ENCODE data around the gene THADA. TPM values are rescaled to one million over a fixed set of nuclear protein-coding genes. Genes with fewer than 3 reads are reported as not detected.
"Not testable (repeated sequence)": the region's sequence is repeated elsewhere in the genome, so short reads cannot be mapped to it uniquely, and the experiment has no call there.

The THADA gene
- total RNA-seq, 1 donor from 2014 or later, result 50.6 TPM

DNA sequence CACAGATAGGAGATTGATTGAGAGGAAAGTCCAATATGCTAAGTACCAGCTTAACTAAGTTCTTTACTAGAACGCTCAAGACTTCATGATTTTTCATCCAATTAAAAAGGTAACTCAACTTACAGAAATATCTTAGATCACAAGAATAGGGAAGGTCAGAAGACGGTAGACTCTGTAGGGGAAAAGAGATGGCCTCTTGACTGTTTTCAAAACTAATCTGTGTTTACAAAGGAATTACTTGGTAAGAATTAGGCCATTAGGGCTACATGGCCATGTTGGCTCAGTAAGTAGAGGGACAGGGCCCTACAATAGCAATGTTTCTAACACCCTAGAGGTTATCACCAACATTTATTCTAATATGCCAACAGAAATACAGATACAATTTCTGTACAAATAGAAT, 196.7 kb downstream of the THADA start:
- peaks cover 0 to 2% (median 0%) of the 10 kb centered on the region in 3 donors for H3K36me3 ChIP-seq (ENCODE audit: control insufficient read depth in 3 of 3, insufficient read depth in 3 of 3, low read length in 3 of 3)
- H3K27ac ChIP-seq (ENCODE audit: low read depth, low read length), result peak overlapping the region; percentile 43
- H3K9ac ChIP-seq (ENCODE audit: low read depth in 1 of 3, low read length in 3 of 3), result no peak overlapping the region
- no peaks in the 10 kb centered on the region for H3K27me3 ChIP-seq (ENCODE audit: control insufficient read depth in 3 of 3, insufficient read depth in 3 of 3, low read length in 3 of 3)
- peaks cover 7 to 15% (median 14%) of the 10 kb centered on the region in 3 donors for H3K4me1 ChIP-seq (ENCODE audit: control insufficient read depth in 3 of 3, insufficient read depth in 3 of 3, low read length in 3 of 3)
- H3K9me3 ChIP-seq (ENCODE audit: control insufficient read depth in 3 of 3, low read length in 3 of 3), result no peaks in the 10 kb centered on the region
- H3K4me3 ChIP-seq (ENCODE audit: low read length in 3 of 3), result no peak overlapping the region

DNA sequence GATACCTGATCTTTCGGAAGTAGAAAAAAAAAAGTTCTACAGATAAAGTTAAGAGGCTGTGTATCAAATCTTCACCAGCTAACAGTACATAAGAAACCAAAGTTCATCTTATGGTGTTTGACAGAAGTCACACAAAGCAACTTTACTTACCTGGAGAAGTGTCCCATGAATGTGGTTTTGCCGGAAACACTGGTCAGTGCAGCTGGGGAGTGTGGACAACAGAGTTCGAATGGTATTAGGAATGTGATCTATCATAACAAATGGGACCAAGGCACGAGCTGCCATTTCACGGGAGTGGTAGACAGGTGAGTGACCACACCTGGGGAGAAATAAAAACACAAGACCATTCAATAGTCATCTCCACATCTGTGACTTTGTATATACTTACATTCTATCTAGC, 198.0 kb downstream of the THADA start:
- H3K36me3 ChIP-seq (ENCODE audit: control insufficient read depth in 3 of 3, insufficient read depth in 3 of 3, low read length in 3 of 3), result peaks cover 0 to 2% (median 0%) of the 10 kb centered on the region in 3 donors
- no peak overlapping the region for H3K27ac ChIP-seq (ENCODE audit: low read depth, low read length)
- H3K9me3 ChIP-seq (ENCODE audit: control insufficient read depth in 3 of 3, low read length in 3 of 3), result no peaks in the 10 kb centered on the region
- H3K4me3 ChIP-seq (ENCODE audit: low read length in 3 of 3), result no peak overlapping the region
- H3K9ac ChIP-seq (ENCODE audit: low read depth in 1 of 3, low read length in 3 of 3), result no peak overlapping the region
- H3K4me1 ChIP-seq (ENCODE audit: control insufficient read depth in 3 of 3, insufficient read depth in 3 of 3, low read length in 3 of 3), result peaks cover 7 to 15% (median 14%) of the 10 kb centered on the region in 3 donors
- H3K27me3 ChIP-seq (ENCODE audit: control insufficient read depth in 3 of 3, insufficient read depth in 3 of 3, low read length in 3 of 3), result no peaks in the 10 kb centered on the region

DNA sequence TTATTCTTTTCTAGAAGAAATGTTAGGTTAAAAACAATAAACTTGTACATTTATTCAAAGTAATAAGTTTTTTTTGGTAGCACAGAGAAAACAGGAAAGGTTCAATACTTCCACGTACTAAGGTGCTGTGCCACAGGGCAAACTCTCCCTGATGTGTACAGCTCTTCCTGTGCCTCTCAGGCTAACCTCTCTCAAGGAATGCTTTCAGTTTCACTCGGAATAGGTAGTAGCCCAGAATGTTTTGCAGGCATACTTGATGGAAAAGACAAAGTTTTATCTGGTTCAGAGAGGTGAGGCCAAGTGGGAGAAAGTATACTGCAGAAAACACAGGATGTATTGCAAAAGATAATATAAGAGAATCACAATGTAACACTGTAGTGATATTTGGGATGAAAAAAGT, 198.4 kb downstream of the THADA start:
- Histone ChIP-seq H3K4me1 (ENCODE audit: control insufficient read depth in 3 of 3, insufficient read depth in 3 of 3, low read length in 3 of 3) (peaks cover 7 to 15% (median 14%) of the 10 kb centered on the region in 3 donors), H3K4me3 (ENCODE audit: low read length in 3 of 3) (no peak overlapping the region), H3K27ac (ENCODE audit: low read depth, low read length) (no peak overlapping the region), H3K9ac (ENCODE audit: low read depth in 1 of 3, low read length in 3 of 3) (no peak overlapping the region), H3K36me3 (ENCODE audit: control insufficient read depth in 3 of 3, insufficient read depth in 3 of 3, low read length in 3 of 3) (peaks cover 0 to 2% (median 0%) of the 10 kb centered on the region in 3 donors), H3K9me3 (ENCODE audit: control insufficient read depth in 3 of 3, low read length in 3 of 3) (no peaks in the 10 kb centered on the region), H3K27me3 (ENCODE audit: control insufficient read depth in 3 of 3, insufficient read depth in 3 of 3, low read length in 3 of 3) (no peaks in the 10 kb centered on the region)

DNA sequence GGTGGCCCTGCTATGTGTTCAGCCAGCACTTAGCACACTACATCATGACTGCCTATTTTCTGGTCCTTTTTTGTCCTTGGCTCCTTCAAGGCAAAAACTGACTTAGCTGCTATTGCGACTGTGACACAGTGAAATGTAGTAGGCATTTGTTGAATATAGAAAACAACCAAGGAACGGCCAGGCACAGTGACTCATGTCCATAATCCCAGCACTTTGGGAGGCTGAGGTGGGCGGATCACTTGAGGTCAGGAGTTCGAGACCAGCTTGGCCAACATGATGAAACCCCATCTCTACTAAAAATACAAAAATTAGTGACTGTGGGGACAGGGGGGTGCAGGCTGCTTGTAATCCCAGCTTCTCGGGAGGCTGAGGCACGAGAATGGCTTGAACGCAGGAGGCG, 199.5 kb downstream of the THADA start:
- not testable (repeated sequence) for H3K27ac ChIP-seq (ENCODE audit: low read depth, low read length); H3K9ac ChIP-seq (ENCODE audit: low read depth in 1 of 3, low read length in 3 of 3); H3K27me3 ChIP-seq (ENCODE audit: control insufficient read depth in 3 of 3, insufficient read depth in 3 of 3, low read length in 3 of 3); H3K36me3 ChIP-seq (ENCODE audit: control insufficient read depth in 3 of 3, insufficient read depth in 3 of 3, low read length in 3 of 3); H3K9me3 ChIP-seq (ENCODE audit: control insufficient read depth in 3 of 3, low read length in 3 of 3); H3K4me3 ChIP-seq (ENCODE audit: low read length in 3 of 3)
- H3K4me1 ChIP-seq (ENCODE audit: control insufficient read depth in 3 of 3, insufficient read depth in 3 of 3, low read length in 3 of 3), result peaks cover 7 to 19% (median 14%) of the 10 kb centered on the region in 3 donors

DNA sequence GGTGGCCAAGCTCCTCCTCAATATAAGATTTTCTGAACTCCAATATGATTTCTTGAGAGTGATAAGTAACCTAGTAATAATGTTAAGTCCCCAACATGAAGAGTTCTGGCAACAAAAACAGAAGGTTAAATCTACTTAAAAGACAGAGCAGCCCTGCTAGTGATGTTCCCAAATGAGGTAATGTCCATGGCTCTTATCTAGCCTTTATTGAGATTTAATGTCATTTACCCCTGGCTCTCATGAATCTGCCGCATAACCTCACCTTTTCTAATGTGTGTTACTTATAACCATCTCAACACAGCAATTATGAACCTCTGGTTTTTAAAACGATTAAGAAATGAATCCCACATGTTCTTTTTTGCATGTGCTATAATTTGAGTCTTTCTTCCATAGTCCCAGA, 201.9 kb downstream of the THADA start:
- no peaks in the 10 kb centered on the region for H3K27me3 ChIP-seq (ENCODE audit: control insufficient read depth in 3 of 3, insufficient read depth in 3 of 3, low read length in 3 of 3)
- H3K36me3 ChIP-seq (ENCODE audit: control insufficient read depth in 3 of 3, insufficient read depth in 3 of 3, low read length in 3 of 3), result peaks cover 0 to 2% (median 0%) of the 10 kb centered on the region in 3 donors
- peaks cover 0 to 12% (median 6%) of the 10 kb centered on the region in 3 donors for H3K4me1 ChIP-seq (ENCODE audit: control insufficient read depth in 3 of 3, insufficient read depth in 3 of 3, low read length in 3 of 3)
- H3K9me3 ChIP-seq (ENCODE audit: control insufficient read depth in 3 of 3, low read length in 3 of 3), result no peaks in the 10 kb centered on the region
- no peak overlapping the region for H3K4me3 ChIP-seq (ENCODE audit: low read length in 3 of 3)
- H3K27ac ChIP-seq (ENCODE audit: low read depth, low read length), result no peak overlapping the region
- H3K9ac ChIP-seq (ENCODE audit: low read depth in 1 of 3, low read length in 3 of 3), result no peak overlapping the region

DNA sequence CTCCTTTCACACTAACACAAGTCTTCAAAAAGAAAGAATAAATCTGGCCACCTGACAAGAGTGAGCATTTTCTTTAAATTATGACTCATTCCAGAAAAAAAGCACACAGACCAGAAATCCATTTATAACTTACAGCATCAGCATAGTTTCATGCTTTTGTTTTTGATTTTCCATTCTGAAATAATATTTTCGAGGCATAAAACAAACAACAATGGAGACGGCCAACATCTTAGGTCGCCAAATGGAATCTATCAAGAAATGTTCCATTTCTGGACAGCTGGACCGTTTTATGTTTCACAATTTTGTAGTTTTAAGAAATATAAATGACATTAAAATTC, 204.0 kb downstream of the THADA start:
- Histone ChIP-seq H3K27me3 (ENCODE audit: control insufficient read depth in 3 of 3, insufficient read depth in 3 of 3, low read length in 3 of 3) (no peaks in the 10 kb centered on the region), H3K4me3 (ENCODE audit: low read length in 3 of 3) (no peak overlapping the region), H3K9me3 (ENCODE audit: control insufficient read depth in 3 of 3, low read length in 3 of 3) (no peaks in the 10 kb centered on the region), H3K4me1 (ENCODE audit: control insufficient read depth in 3 of 3, insufficient read depth in 3 of 3, low read length in 3 of 3) (peaks cover 8 to 21% (median 16%) of the 10 kb centered on the region in 3 donors), H3K27ac (ENCODE audit: low read depth, low read length) (peak overlapping the region; percentile 46), H3K9ac (ENCODE audit: low read depth in 1 of 3, low read length in 3 of 3) (no peak overlapping the region), H3K36me3 (ENCODE audit: control insufficient read depth in 3 of 3, insufficient read depth in 3 of 3, low read length in 3 of 3) (no peaks in the 10 kb centered on the region)

DNA sequence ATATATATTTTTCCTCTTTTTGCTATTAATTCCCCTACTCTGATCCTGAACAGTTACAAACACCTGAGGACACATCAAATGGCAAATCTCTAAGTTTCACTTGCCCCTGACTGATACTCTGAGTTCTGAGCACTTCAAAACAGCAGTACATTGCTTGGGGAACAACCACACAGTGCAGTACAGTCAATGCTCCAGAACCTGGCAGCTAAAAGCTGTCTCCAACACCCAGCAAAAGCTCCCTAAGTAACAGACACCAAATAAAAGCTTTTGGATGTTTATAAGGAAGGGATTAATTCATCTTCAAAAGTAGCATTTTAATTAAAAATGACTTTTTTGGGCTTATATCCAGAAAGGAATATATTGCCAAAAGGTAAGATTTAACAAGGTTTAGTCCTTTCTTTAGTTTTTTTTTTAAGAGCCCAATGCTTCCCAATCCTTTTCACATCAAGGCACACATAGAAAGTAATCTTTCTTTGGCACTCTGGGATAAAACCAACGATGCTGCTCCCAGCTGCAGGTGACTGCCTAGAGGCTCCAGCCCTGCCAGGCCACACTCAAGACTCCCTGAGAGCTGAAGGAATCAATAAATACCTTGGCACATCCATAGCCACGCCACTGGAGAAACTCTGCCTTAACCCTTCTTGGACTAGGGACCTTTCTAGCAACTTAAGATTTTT, 204.5 kb downstream of the THADA start:
- Histone ChIP-seq H3K27me3 (ENCODE audit: control insufficient read depth in 3 of 3, insufficient read depth in 3 of 3, low read length in 3 of 3) (no peaks in the 10 kb centered on the region), H3K9ac (ENCODE audit: low read depth in 1 of 3, low read length in 3 of 3) (no peak overlapping the region), H3K4me1 (ENCODE audit: control insufficient read depth in 3 of 3, insufficient read depth in 3 of 3, low read length in 3 of 3) (peaks cover 8 to 21% (median 16%) of the 10 kb centered on the region in 3 donors), H3K9me3 (ENCODE audit: control insufficient read depth in 3 of 3, low read length in 3 of 3) (no peaks in the 10 kb centered on the region), H3K4me3 (ENCODE audit: low read length in 3 of 3) (no peak overlapping the region), H3K27ac (ENCODE audit: low read depth, low read length) (peak overlapping the region; percentile 46), H3K36me3 (ENCODE audit: control insufficient read depth in 3 of 3, insufficient read depth in 3 of 3, low read length in 3 of 3) (no peaks in the 10 kb centered on the region)

DNA sequence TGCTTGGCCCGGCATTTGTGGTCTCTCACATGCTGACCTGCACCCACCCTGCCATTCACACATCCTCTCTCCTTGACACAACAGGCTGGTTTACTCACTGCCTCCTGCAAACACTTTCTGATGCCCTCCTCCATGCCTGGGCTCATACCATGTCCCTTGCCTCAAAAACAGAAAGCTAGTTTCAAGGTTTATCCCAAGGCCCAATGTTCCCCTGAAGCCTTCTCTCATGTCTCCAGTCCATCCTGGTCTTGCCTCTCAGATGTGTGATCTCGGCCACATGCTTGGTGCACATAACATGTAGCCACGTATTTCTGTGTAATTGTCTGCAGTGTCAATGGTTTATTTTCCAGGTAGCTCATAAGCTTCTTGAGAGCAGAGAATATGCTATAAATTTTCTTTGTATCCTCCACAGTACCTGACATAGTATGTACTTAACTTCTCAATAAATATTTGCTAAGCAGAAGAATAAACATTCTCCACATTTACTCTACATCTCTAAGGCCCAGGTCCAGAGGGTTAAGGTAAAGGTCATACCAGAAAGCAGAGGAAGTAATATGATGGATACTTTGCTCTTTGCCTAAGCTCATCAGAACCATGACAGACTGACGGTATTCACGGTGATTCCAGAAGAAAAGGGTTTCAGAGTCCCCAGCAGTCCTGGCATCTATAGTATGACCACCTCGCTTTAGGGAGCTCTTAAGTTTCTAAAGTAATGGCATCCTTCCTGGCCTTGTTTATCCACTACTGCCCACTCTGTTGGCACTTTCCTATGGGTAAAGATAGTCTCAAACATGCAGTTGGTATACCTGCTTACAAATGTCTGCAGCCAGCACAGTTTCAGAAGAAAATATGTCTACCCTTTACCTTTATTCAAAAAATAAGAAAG, 206.0 kb downstream of the THADA start:
- peaks cover 8 to 21% (median 16%) of the 10 kb centered on the region in 3 donors for H3K4me1 ChIP-seq (ENCODE audit: control insufficient read depth in 3 of 3, insufficient read depth in 3 of 3, low read length in 3 of 3)
- H3K27me3 ChIP-seq (ENCODE audit: control insufficient read depth in 3 of 3, insufficient read depth in 3 of 3, low read length in 3 of 3), result no peaks in the 10 kb centered on the region
- H3K9ac ChIP-seq (ENCODE audit: low read depth in 1 of 3, low read length in 3 of 3), result no peak overlapping the region
- no peaks in the 10 kb centered on the region for H3K9me3 ChIP-seq (ENCODE audit: control insufficient read depth in 3 of 3, low read length in 3 of 3)
- H3K27ac ChIP-seq (ENCODE audit: low read depth, low read length), result no peak overlapping the region
- H3K36me3 ChIP-seq (ENCODE audit: control insufficient read depth in 3 of 3, insufficient read depth in 3 of 3, low read length in 3 of 3), result no peaks in the 10 kb centered on the region
- H3K4me3 ChIP-seq (ENCODE audit: low read length in 3 of 3), result no peak overlapping the region

DNA sequence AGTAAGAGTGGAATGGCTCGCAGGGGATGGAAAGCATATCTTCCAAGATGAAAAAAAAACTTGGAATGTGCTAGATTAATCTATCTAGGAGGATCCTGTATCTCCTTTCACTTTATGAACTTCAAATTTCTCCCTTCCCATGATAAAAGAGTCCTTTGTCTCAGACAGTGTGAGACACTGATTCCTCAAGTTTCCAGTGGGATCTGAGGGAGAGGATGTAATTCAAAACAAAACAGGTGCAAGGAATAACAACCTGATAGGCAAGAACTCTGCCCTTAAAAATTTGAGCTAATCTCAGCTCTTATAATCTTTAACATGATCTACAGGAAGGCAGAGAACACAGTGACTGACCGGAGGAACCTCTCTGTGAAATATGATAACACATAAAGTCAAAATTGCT, 207.5 kb downstream of the THADA start:
- no peaks in the 10 kb centered on the region for H3K9me3 ChIP-seq (ENCODE audit: control insufficient read depth in 3 of 3, low read length in 3 of 3)
- no peaks in the 10 kb centered on the region for H3K36me3 ChIP-seq (ENCODE audit: control insufficient read depth in 3 of 3, insufficient read depth in 3 of 3, low read length in 3 of 3)
- no peaks in the 10 kb centered on the region for H3K27me3 ChIP-seq (ENCODE audit: control insufficient read depth in 3 of 3, insufficient read depth in 3 of 3, low read length in 3 of 3)
- H3K4me3 ChIP-seq (ENCODE audit: low read length in 3 of 3), result no peak overlapping the region
- H3K27ac ChIP-seq (ENCODE audit: low read depth, low read length), result no peak overlapping the region
- H3K4me1 ChIP-seq (ENCODE audit: control insufficient read depth in 3 of 3, insufficient read depth in 3 of 3, low read length in 3 of 3), result peaks cover 8 to 21% (median 16%) of the 10 kb centered on the region in 3 donors
- H3K9ac ChIP-seq (ENCODE audit: low read depth in 1 of 3, low read length in 3 of 3), result no peak overlapping the region

Data from skeletal muscle tissue (tissue), 4 donors.